GM23338 (cell line): Measurements from ENCODE around the gene NMS. TPM values are rescaled to one million over a fixed set of nuclear protein-coding genes. Genes with fewer than 3 reads are reported as not detected.

Experiments used
- ATAC-seq: fragments of 200-7000 bp; cut with Tn5 transposase; 3 replicates; pipeline ENCODE4 v1.9.1; 2020
- DNase-seq: peaks from one replicate; pipeline ENCODE4 v3.0.0-alpha.2; 2015; ENCODE audit warnings: low spot score
- H2AFZ ChIP-seq: fragments of 200-600 bp; sonication (generic); 2 replicates; pipeline ENCODE4 v1.8.0; 2016; ENCODE audit warnings: antibody characterized with exemption, mild to moderate bottlenecking, moderate library complexity
- H3F3A ChIP-seq: fragments of 200-600 bp; sonication (generic); replicated peaks from 2 replicates; pipeline ENCODE4 v1.8.0; 2017; ENCODE audit warnings: antibody characterized with exemption, mixed run types, low read depth
- H3K27ac ChIP-seq: fragments of 200-600 bp; sonication (generic); 2 replicates; pipeline ENCODE4 v1.6.1; 2016; ENCODE audit warnings: low read depth
- H3K27me3 ChIP-seq: fragments of 200-600 bp; sonication (generic); 2 replicates; pipeline ENCODE4 v1.8.0; 2016; ENCODE audit warnings: mild to moderate bottlenecking, mixed run types, moderate library complexity; ENCODE audit not compliant: insufficient read depth
- H3K36me3 ChIP-seq: fragments of 200-600 bp; sonication (generic); 2 replicates; pipeline ENCODE4 v1.8.0; 2016; ENCODE audit warnings: mild to moderate bottlenecking; ENCODE audit not compliant: insufficient read depth
- H3K4me1 ChIP-seq: fragments of 200-600 bp; sonication (generic); 2 replicates; pipeline ENCODE4 v1.8.0; 2016; ENCODE audit warnings: mild to moderate bottlenecking, moderate library complexity; ENCODE audit not compliant: insufficient read depth
- H3K4me2 ChIP-seq: fragments of 200-600 bp; sonication (generic); 2 replicates; pipeline ENCODE4 v1.7.1; 2017; ENCODE audit warnings: mixed run types
- H3K4me3 ChIP-seq: fragments of 200-600 bp; sonication (generic); 2 replicates; pipeline ENCODE4 v1.6.1; 2016; ENCODE audit warnings: mixed run types
- H3K79me2 ChIP-seq: fragments of 200-600 bp; sonication (generic); replicated peaks from 2 replicates; pipeline ENCODE4 v1.8.0; 2017; ENCODE audit warnings: mild to moderate bottlenecking; ENCODE audit not compliant: insufficient read depth
- H3K9me2 ChIP-seq: fragments of 200-600 bp; sonication (generic); 2 replicates; pipeline ENCODE4 v1.8.0; 2017; ENCODE audit not compliant: insufficient read depth
- H4K20me1 ChIP-seq: fragments of 200-600 bp; sonication (generic); replicated peaks from 2 replicates; pipeline ENCODE4 v1.8.0; 2017; ENCODE audit warnings: mild to moderate bottlenecking; ENCODE audit not compliant: insufficient read depth
- H3K27ac Mint-ChIP-seq: 2 replicates; pipeline ENCODE4 v1.8.0; 2020; ENCODE audit warnings: inconsistent platforms, mild to moderate bottlenecking, moderate library complexity, mixed read lengths
- H3K27me3 Mint-ChIP-seq: 3 replicates; pipeline ENCODE4 v1.8.0; 2022; ENCODE audit warnings: low read depth, mild to moderate bottlenecking, moderate library complexity, mixed read lengths, inconsistent platforms; ENCODE audit not compliant: insufficient read depth, poor library complexity
- H3K36me3 Mint-ChIP-seq: 3 replicates; pipeline ENCODE4 v1.8.0; 2021; ENCODE audit warnings: low read depth, mild to moderate bottlenecking, inconsistent platforms, moderate library complexity, mixed read lengths
- H3K4me1 Mint-ChIP-seq: 3 replicates; pipeline ENCODE4 v1.8.0; 2020; ENCODE audit warnings: mild to moderate bottlenecking, inconsistent platforms, mixed read lengths
- H3K4me3 Mint-ChIP-seq: 3 replicates; pipeline ENCODE4 v1.8.0; 2021; ENCODE audit warnings: moderate library complexity, mild to moderate bottlenecking, inconsistent platforms, mixed read lengths
- H3K9me3 Mint-ChIP-seq: 3 replicates; pipeline ENCODE4 v1.8.0; 2020; ENCODE audit warnings: moderate library complexity, mild to moderate bottlenecking, inconsistent platforms, mixed read lengths
- CREB1 ChIP-seq: fragments of 250-450 bp; sonication (Bioruptor Pico); IDR thresholded peaks from 2 replicates; pipeline ENCODE4 v1.5.0; 2020; ENCODE audit warnings: low read depth, mild to moderate bottlenecking, moderate library complexity
- EZH2phosphoT487 ChIP-seq: fragments of 200-600 bp; sonication (generic); IDR thresholded peaks from one replicate; pipeline ENCODE4 v1.8.1; 2018; ENCODE audit warnings: antibody characterized with exemption; ENCODE audit not compliant: unreplicated experiment
- ZNF331 ChIP-seq: fragments of 250-450 bp; sonication (Bioruptor Pico); IDR thresholded peaks from 2 replicates; pipeline ENCODE4 v1.5.0; 2020; ENCODE audit warnings: low read depth, mild to moderate bottlenecking, moderate library complexity
- ZNF462 ChIP-seq: fragments of 250-450 bp; sonication (Bioruptor Pico); IDR thresholded peaks from 2 replicates; pipeline ENCODE4 v1.5.0; 2020; ENCODE audit warnings: mild to moderate bottlenecking, moderate library complexity
- polyA plus RNA-seq: library from polyadenylated mRNA; unstranded; fragments of >200 nt; fragmentation: Nextera tagmentation; extraction: Ambion mirVana; gene quantifications from 2 replicates; pipeline ENCODE4 v1.2.1, GENCODE V29; 2016
- total RNA-seq: library from RNA; depleted of rRNA; stranded (reverse); fragments of >200 nt; shearing (Covaris generic); gene quantifications from 2 replicates; pipeline ENCODE4 v1.2.3, GENCODE V29; 2014

The NMS gene
- total and polyA plus RNA-seq, 2 experiments from 2014 or later, result not detected

- TF ChIP-seq ZNF462 (CRISPR knock-in tag) (no peak), EZH2phosphoT487 (no peak), ZNF331 (CRISPR knock-in tag) (no peak)
Measured at GRCh38 chr2:100425573-100426383, 44.5 kb upstream of the NMS start (continued).

- H3K4me3 ChIP-seq, result no peak overlapping the region
- no peak overlapping the region for H3K27ac ChIP-seq
- Mint-ChIP-seq H3K9me3 (peaks cover 8% of the 10 kb centered on the region), H3K36me3 (peaks cover 2% of the 10 kb centered on the region; the same call in 1 of the 3 replicates), H3K4me1 (peaks cover 9% of the 10 kb centered on the region), H3K27me3 (peaks cover 4% of the 10 kb centered on the region), H3K27ac (no peak overlapping the region), H3K4me3 (no peak overlapping the region)
- no peak for TF ChIP-seq CREB1 (CRISPR knock-in tag)
- H3K4me2 ChIP-seq, result no peak overlapping the region
- DNase-seq (no peak), ATAC-seq (no peak)
- H3K36me3 ChIP-seq, result no peaks in the 10 kb centered on the region
- H3K27me3 ChIP-seq, result no peaks in the 10 kb centered on the region
- no peaks in the 10 kb centered on the region for H3F3A ChIP-seq
- H4K20me1 ChIP-seq, result no peaks in the 10 kb centered on the region
- no peaks in the 10 kb centered on the region for H3K79me2 ChIP-seq
- no peaks in the 10 kb centered on the region for H3K4me1 ChIP-seq
- no peaks in the 10 kb centered on the region; the same call in 1 of the 2 replicates for H3K9me2 ChIP-seq
- no peak overlapping the region for H2AFZ ChIP-seq
Measured at GRCh38 chr2:100426384-100426720, 43.9 kb upstream of the NMS start.
